Stimulated activated naive CD8-positive, alpha-beta T cell treated with anti-CD3 and anti-CD28 coated beads, Interleukin-15, amount 100 ng/mL, for 72 hours (primary cell): ENCODE data around the gene ZNF594.
A peak's percentile ranks its signal among the peaks of the same experiment; 100 is the strongest.

Experiments used
- ATAC-seq: fragments of 150-1000 bp; cut with Tn5 transposase; 2 replicates; pipeline ENCODE4 v1.10.0; 2021; ENCODE audit warnings: mild to moderate bottlenecking, moderate library complexity
- DNase-seq, 2 donors: peaks; one replicate each; pipeline ENCODE4 v3.0.0; 2021 to 2022
- H3K27ac Mint-ChIP-seq, 2 donors: one replicate each; pipeline ENCODE4 v1.8.0; 2022; ENCODE audit warnings: mild to moderate bottlenecking in 2 of 2, mixed read lengths in 2 of 2, moderate library complexity in 2 of 2
- H3K27me3 Mint-ChIP-seq: one replicate; pipeline ENCODE4 v1.8.0; 2022; ENCODE audit warnings: mixed read lengths
- H3K4me1 Mint-ChIP-seq: one replicate; pipeline ENCODE4 v1.8.0; 2022; ENCODE audit warnings: mild to moderate bottlenecking, mixed read lengths
- H3K4me3 Mint-ChIP-seq, 2 donors: one replicate each; pipeline ENCODE4 v1.8.0; 2022; ENCODE audit warnings: mild to moderate bottlenecking in 2 of 2, mixed read lengths in 2 of 2, moderate library complexity in 1 of 2
- H3K9me3 Mint-ChIP-seq, 2 donors: one replicate each; pipeline ENCODE4 v1.8.0; 2022; ENCODE audit warnings: mixed read lengths in 2 of 2

ZNF594 gene

GRCh38 chr17:5211458-5211857 is 19.8 kb upstream of the ZNF594 start:
- no peak for ATAC-seq
- Mint-ChIP-seq H3K27ac (no peak overlapping the region), H3K4me1 (peaks cover 32% of the 10 kb centered on the region), H3K27me3 (no peaks in the 10 kb centered on the region), H3K4me3 (peak overlapping the region in 1 of 2 donors; percentile 9), H3K9me3 (no peaks in the 10 kb centered on the region)
- DNase-seq: no peak

DNA sequence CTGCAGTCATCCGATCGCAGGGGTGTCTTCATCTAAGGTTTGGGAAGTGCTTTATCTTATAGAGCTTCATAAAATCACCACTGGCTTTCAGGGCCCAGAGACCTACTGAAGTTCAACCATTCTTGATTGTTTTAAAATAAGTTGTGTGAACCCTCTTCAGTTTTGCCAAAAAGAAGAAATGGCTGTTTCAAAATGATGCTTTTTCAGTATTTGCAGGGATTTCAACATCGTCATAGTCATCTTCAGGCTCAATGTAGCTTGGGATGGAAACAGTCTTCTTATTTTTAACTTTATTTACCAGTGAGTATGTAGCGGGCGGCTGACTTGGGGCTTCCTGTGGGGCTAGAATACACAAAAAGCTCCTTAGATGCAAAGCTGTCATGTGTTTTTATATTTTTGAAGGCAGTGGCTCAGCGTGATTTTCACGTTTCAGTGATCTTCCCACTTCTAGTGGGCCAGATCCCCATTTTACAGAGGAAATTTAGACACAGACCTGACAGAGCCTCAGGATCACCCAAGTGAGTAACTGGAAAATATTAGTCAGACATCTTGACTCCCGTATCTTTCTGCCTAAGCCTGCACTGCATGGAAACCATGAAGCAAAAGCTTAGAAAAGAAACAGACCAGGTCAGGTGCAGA is 19.1 kb upstream of the ZNF594 start:
- DNase-seq: no peak
- no peaks in the 10 kb centered on the region for H3K9me3 Mint-ChIP-seq
- peaks cover 30% of the 10 kb centered on the region for H3K4me1 Mint-ChIP-seq
- no peaks in the 10 kb centered on the region for H3K27me3 Mint-ChIP-seq
- no peak for ATAC-seq
- H3K4me3 Mint-ChIP-seq: peak overlapping the region in 1 of 2 donors; percentile 9
- H3K27ac Mint-ChIP-seq: peak overlapping the region; percentile 29 to 80

DNA sequence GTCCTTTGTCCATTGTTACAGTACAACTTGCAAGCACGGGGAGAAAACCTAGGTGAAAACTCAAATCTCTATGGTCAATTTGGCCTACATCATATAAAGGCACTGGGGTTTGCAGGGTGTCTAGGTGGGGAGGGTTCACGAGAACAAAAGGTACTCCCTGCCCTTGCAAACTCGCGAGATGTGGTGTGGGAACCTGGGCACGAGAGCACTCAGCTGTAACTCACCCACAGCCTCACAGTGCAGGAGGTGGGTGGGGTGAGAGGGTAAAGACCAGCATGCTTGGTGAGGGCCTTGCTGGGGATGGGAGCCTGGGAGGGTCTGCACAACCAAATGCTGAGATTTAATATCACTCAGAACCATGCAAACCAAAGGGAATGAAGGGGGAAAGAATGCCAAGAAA is 18.4 kb upstream of the ZNF594 start:
- ATAC-seq (no peak), DNase-seq (no peak)
- peaks cover 30% of the 10 kb centered on the region for H3K4me1 Mint-ChIP-seq
- H3K27me3 Mint-ChIP-seq: no peaks in the 10 kb centered on the region
- no peak overlapping the region for H3K4me3 Mint-ChIP-seq
- H3K27ac Mint-ChIP-seq: no peak overlapping the region
- no peaks in the 10 kb centered on the region for H3K9me3 Mint-ChIP-seq

DNA sequence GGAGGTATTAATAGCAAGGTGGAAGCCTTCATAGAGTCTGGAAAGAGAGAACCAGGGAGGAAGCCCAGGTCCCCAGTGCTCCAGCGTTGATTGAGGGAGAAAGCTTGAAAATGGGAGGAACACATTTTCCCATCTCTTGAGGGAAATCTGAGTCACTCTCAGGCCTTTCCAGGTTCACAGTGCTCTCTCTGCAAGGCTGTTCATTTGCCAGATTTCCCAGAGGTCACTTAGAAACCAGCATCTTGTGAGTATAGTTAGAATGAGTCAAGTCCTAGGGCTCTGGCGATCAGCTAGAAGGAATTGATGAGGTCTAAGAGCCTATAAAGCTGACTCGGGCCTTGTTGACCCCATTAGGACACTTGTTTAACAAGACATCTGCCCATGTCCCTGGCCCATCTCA is 17.7 kb upstream of the ZNF594 start:
- peaks cover 30% of the 10 kb centered on the region for H3K4me1 Mint-ChIP-seq
- no peak overlapping the region for H3K27ac Mint-ChIP-seq
- H3K9me3 Mint-ChIP-seq: peaks cover 0 to under 1% of the 10 kb centered on the region in 2 donors
- DNase-seq (no peak), ATAC-seq (no peak)
- H3K4me3 Mint-ChIP-seq: no peak overlapping the region
- H3K27me3 Mint-ChIP-seq: no peaks in the 10 kb centered on the region

- H3K27ac Mint-ChIP-seq: no peak overlapping the region
- H3K4me3 Mint-ChIP-seq: no peak overlapping the region
- H3K27me3 Mint-ChIP-seq: no peaks in the 10 kb centered on the region
- H3K9me3 Mint-ChIP-seq: peaks cover 4 to 8% of the 10 kb centered on the region in 2 donors
- ATAC-seq: no peak
- peaks cover 8% of the 10 kb centered on the region for H3K4me1 Mint-ChIP-seq
- DNase-seq: no peak
Observed at GRCh38 chr17:5203908-5204294, 12.2 kb upstream of the ZNF594 start.

DNA sequence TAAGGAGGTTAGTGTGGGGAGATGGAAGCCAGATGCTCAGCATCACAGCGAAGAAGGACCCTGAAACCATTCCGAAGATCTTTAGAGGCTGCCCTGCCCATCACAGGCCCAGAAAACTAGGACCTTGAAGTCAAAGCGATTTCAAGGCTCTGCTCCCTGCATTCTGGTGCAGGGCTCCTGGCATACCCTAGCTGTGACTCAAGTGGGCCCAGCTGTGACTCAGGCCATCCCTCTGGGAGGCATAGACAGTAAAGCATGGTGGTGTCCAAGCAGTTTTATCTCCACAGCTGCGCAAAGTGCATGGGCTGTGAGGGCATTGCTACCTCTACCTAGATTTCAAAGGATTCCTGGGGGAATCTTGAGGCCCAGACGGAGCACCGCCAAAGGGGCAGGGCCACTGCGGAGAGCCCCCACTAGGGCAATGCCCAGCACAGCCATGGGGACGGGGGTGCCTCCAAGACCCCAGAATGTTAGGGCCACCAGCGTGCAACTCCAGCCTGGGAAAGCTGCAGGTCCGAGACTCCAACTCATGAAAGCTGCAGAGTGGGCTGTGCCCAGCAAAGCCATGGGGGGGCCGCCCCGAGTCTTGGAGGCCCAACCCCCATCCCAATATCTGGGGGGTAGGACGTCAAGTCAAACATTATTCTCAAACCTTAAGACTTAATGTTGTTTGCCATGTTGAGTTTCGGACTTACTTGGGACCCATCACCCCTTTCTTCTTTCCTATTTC is 11.7 kb upstream of the ZNF594 start:
- ATAC-seq (no peak), DNase-seq (no peak)
- Mint-ChIP-seq H3K4me3 (no peak overlapping the region), H3K27me3 (no peaks in the 10 kb centered on the region), H3K4me1 (peaks cover 11% of the 10 kb centered on the region), H3K9me3 (peaks cover 4 to 8% of the 10 kb centered on the region in 2 donors), H3K27ac (no peak overlapping the region)

DNA sequence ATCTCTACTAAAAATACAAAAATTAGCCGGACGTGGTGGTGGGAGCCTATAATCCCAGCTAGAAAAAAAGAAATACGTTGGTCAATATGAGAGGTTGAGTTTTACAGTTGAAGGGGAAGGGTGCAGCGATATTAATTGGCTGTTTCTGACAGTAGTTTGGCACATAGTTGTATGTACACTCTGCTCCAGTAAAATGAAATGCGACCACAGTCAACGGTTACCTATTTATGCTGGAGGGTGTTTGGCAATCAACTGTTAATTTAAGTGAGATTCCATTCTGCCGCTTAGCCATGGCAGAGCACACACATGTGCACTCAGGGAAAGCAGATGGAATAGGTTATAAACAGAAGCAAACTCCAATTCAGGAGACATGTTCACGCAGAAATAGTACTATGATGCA is 9.3 kb upstream of the ZNF594 start:
- DNase-seq: no peak
- Mint-ChIP-seq H3K27ac (no peak overlapping the region), H3K4me1 (peaks cover 21% of the 10 kb centered on the region), H3K27me3 (no peaks in the 10 kb centered on the region), H3K9me3 (peaks cover 4 to 8% of the 10 kb centered on the region in 2 donors), H3K4me3 (no peak overlapping the region)
- no peak for ATAC-seq

- Mint-ChIP-seq H3K4me3 (no peak overlapping the region), H3K27ac (no peak overlapping the region), H3K4me1 (peaks cover 21% of the 10 kb centered on the region), H3K27me3 (no peaks in the 10 kb centered on the region), H3K9me3 (peaks cover 4 to 8% of the 10 kb centered on the region in 2 donors)
- ATAC-seq: no peak
- no peak for DNase-seq
Observed at GRCh38 chr17:5200360-5200759, 8.7 kb upstream of the ZNF594 start.

- Mint-ChIP-seq H3K4me3 (no peak overlapping the region), H3K9me3 (no peaks in the 10 kb centered on the region)
- no peak for DNase-seq
Observed at GRCh38 chr17:5198472-5198871, 6.8 kb upstream of the ZNF594 start.

DNA sequence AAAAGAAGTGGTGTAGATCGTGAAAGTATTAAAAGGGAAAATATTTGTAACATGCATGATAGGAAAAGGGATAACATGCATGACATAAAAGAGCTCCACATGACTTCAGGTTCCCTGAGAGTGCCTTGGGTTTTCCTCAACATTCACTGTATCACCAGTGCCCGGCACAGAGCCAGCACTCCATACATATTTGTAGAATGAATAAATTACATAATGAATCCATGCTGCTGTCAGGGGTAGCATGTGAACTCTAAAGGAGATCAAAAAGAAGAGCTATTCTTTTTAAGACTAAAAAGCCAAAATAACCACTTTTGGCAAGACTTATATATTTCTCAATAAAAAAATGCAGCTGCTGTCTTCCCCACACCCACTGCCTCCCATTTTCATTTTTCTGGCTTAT is 2.7 kb upstream of the ZNF594 start:
- Mint-ChIP-seq H3K4me1 (peaks cover 40% of the 10 kb centered on the region), H3K4me3 (no peak overlapping the region), H3K9me3 (no peaks in the 10 kb centered on the region), H3K27me3 (no peaks in the 10 kb centered on the region), H3K27ac (peak overlapping the region in 1 of 2 donors; percentile 74)
- ATAC-seq (no peak), DNase-seq (no peak)

More at GRCh38 chr17:5198472-5198871, 6.8 kb upstream of the ZNF594 start:
- ATAC-seq: no peak
- Mint-ChIP-seq H3K27me3 (no peaks in the 10 kb centered on the region), H3K27ac (peak overlapping the region in 1 of 2 donors; percentile 90), H3K4me1 (peaks cover 13% of the 10 kb centered on the region)

DNA sequence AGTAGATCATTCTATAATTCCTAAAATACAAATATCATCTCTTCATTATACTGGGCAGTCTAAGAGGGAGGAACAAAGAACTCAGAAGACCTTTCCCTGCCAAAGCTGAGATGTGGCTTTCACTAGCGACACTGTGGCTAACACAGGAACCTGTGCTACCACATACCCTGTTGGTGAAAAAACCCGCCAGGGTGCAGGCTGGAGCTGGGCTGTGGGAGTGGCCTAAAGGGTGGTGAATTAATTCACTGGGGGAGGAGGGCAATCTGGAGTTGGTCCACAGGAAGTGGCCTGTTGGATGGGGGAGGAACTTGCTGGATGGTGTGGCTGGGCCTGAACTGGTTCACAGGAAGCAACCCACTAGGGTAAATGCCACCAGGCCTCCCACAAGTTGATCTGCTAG is 7.4 kb downstream of the ZNF594 start:
- no peaks in the 10 kb centered on the region for H3K27me3 Mint-ChIP-seq
- no peak overlapping the region for H3K27ac Mint-ChIP-seq
- no peaks in the 10 kb centered on the region for H3K4me1 Mint-ChIP-seq
- DNase-seq (no peak), ATAC-seq (no peak)
- H3K4me3 Mint-ChIP-seq: no peak overlapping the region
- H3K9me3 Mint-ChIP-seq: peaks cover 56 to 70% of the 10 kb centered on the region in 2 donors

DNA sequence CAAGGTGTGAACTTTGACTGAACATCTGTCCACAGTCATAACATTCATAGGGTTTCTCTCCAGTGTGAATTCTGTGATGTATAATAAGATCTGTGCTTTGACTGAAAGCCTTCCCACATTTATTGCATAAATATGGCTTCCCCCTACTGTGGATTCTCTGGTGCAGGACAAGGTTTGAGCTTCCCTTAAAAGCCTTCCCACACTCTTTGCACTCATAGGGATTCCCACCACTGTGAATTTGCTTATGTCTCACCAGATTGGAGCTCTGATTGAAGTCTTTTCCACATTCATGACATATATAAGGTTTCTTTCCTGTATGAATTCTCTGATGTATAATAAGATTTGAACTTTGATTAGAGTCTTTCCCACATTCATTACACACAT is 8.3 kb downstream of the ZNF594 start:
- Mint-ChIP-seq H3K27me3 (no peaks in the 10 kb centered on the region), H3K27ac (no peak overlapping the region), H3K4me1 (no peaks in the 10 kb centered on the region), H3K4me3 (no peak overlapping the region), H3K9me3 (peaks cover 54 to 73% of the 10 kb centered on the region in 2 donors)
- ATAC-seq (no peak), DNase-seq (no peak)

- DNase-seq: no peak
- no peak for ATAC-seq
- Mint-ChIP-seq H3K27me3 (no peaks in the 10 kb centered on the region), H3K9me3 (peaks cover 49 to 68% of the 10 kb centered on the region in 2 donors), H3K4me3 (no peak overlapping the region), H3K4me1 (no peaks in the 10 kb centered on the region), H3K27ac (no peak overlapping the region)
Observed at GRCh38 chr17:5182597-5183409, 8.9 kb downstream of the ZNF594 start.

GRCh38 chr17:5181509-5182305 is 10.0 kb downstream of the ZNF594 start:
- DNase-seq: no peak
- H3K4me1 Mint-ChIP-seq: no peaks in the 10 kb centered on the region
- no peak overlapping the region for H3K27ac Mint-ChIP-seq
- peaks cover 44 to 64% of the 10 kb centered on the region in 2 donors for H3K9me3 Mint-ChIP-seq
- no peaks in the 10 kb centered on the region for H3K27me3 Mint-ChIP-seq
- no peak overlapping the region for H3K4me3 Mint-ChIP-seq
- no peak for ATAC-seq

DNA sequence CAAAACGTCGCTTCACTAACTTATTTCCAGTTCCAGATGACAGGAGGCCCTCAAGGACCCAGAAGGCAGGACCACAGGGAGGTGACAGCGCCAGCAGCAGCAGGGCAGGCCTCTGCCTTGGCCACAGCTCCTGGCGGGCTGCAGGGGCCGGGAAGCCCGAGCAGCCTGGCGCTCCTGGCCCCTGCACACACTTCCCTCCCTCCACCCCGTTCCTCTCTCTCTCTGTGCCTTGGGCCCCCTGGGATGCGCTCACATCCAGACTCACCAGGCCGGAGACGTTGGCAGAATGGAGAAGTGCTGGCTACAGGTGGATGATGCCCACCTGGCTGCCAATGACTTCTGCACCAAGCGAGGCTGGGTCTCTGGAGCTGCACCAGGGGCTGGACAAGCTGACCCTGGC is 12.7 kb downstream of the ZNF594 start:
- peaks cover 40 to 61% of the 10 kb centered on the region in 2 donors for H3K9me3 Mint-ChIP-seq

More for the DNA sequence above, 12.7 kb downstream of the ZNF594 start:
- DNase-seq (no peak), ATAC-seq (no peak)
- no peaks in the 10 kb centered on the region for H3K4me1 Mint-ChIP-seq
- no peak overlapping the region for H3K4me3 Mint-ChIP-seq
- no peaks in the 10 kb centered on the region for H3K27me3 Mint-ChIP-seq
- H3K27ac Mint-ChIP-seq: peak overlapping the region in 1 of 2 donors; percentile 19
